ENCODE measurements around the gene KCNK13.

KCNK13 gene

DNA sequence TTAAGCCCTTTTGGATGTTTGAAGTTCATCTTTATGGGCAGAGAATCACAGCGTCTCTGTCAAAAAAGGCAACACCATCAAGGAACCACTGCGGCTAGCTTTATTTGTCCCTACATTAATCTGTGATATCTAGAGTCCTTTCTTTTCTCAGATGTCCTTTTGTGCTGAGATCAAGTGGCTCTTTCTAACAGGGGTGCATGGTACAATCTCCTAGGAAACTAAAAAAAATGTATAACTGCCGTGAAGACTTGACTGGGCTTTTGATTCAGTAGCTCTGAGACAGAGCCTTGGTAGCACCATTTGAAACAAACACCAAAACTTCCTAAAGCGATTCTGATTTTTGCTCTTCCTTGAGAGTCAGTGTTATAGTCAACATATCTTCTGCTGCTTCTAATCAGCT lies 33.3 kb downstream of the KCNK13 start:
- 80 to 87% methylated on average over 2 to 4 of the region's 4 CpGs for WGBS, 2 experiments (ENCODE audit: insufficient coverage in 2 of 2)
- H3K4me1 ChIP-seq (ENCODE audit: control insufficient read depth, insufficient read depth, low read length, poor library complexity, severe bottlenecking): no peaks in the 10 kb centered on the region
- H3K9me3 ChIP-seq (ENCODE audit: control insufficient read depth, low read length): no peaks in the 10 kb centered on the region
- H3K27ac ChIP-seq (ENCODE audit: low read depth, low read length, severe bottlenecking): no peak overlapping the region
- H3K36me3 ChIP-seq (ENCODE audit: control insufficient read depth, insufficient read depth, low read length): no peaks in the 10 kb centered on the region
- H3K4me3 ChIP-seq (ENCODE audit: extremely low read depth, insufficient read depth, low read length, poor library complexity, severe bottlenecking): no peak overlapping the region

DNA sequence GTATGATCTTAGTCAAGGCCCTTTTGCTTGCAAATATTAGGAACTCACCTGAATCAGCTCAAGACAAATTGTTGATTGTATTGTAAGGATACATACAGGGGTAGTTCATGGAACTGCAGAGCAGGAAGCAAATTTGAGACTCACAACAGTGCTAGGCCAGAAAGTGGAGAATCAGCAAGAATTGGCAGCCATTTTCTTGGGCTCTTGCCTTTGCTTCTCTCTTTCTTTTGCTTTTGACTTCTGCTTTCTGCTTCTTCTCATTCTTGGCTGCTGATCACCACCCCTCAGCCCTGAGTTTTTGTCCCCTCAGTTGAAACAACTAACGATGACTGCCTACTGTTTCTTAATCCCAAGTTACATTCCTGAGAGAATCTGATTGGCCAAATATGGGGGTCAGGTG lies 34.8 kb downstream of the KCNK13 start:
- H3K36me3 ChIP-seq (ENCODE audit: control insufficient read depth, insufficient read depth, low read length): no peaks in the 10 kb centered on the region
- no CpG with 5 or more reads among the region's 1 CpG for WGBS, 2 experiments (ENCODE audit: insufficient coverage in 2 of 2)
- H3K27ac ChIP-seq (ENCODE audit: low read depth, low read length, severe bottlenecking): no peak overlapping the region
- no peaks in the 10 kb centered on the region for H3K4me1 ChIP-seq (ENCODE audit: control insufficient read depth, insufficient read depth, low read length, poor library complexity, severe bottlenecking)
- no peaks in the 10 kb centered on the region for H3K9me3 ChIP-seq (ENCODE audit: control insufficient read depth, low read length)
- no peak overlapping the region for H3K4me3 ChIP-seq (ENCODE audit: extremely low read depth, insufficient read depth, low read length, poor library complexity, severe bottlenecking)

DNA sequence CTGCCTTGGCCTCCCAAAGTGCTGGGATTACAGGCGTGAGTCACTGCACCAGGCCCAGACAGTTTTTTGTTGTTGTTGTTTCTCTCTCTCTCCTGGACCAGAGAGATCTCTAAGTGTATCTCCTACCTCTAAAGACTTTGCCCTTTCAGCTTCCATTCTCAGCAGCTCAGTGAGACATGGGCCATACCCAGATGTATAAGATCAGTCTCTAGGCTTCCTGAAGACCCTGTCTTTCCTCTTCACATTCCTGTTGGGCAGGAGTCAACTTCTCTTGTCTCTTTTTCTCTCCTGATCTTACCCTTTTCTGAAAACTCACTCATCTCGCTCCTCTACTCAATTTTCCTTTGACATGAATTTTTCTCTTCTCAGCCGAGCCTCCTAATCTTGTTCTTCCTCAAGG lies 42.0 kb downstream of the KCNK13 start:
- Histone ChIP-seq H3K4me3 (ENCODE audit: extremely low read depth, insufficient read depth, low read length, poor library complexity, severe bottlenecking) (no peak overlapping the region), H3K4me1 (ENCODE audit: control insufficient read depth, insufficient read depth, low read length, poor library complexity, severe bottlenecking) (peaks cover 3% of the 10 kb centered on the region), H3K36me3 (ENCODE audit: control insufficient read depth, insufficient read depth, low read length) (no peaks in the 10 kb centered on the region), H3K9me3 (ENCODE audit: control insufficient read depth, low read length) (no peaks in the 10 kb centered on the region), H3K27ac (ENCODE audit: low read depth, low read length, severe bottlenecking) (no peak overlapping the region)
- WGBS, 2 experiments (ENCODE audit: insufficient coverage in 2 of 2): 84 to 88% methylated on average over 2 to 3 of the region's 3 CpGs

DNA sequence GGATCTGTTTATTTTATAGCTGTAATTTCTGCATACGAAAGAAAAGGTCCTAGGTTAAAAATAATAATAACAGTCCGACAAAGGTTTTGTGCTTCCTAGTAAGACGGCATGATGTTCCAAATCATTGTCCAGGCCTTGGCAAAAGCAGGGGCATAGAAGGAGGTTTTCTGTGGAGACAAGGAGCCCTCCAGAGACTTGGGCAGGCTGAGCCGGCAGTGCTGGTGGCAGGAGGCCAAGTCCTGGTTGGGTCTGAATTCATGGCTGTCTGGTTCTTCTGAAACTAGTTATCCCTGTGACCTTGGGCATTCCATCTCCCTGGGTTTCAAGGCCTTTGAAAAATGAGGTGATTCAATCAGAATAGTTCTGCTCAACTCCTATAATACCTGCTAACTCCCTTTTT lies 44.0 kb downstream of the KCNK13 start:
- WGBS, 2 experiments (ENCODE audit: insufficient coverage in 2 of 2): 85 to 98% methylated on average over 3 of the region's 4 CpGs
- Histone ChIP-seq H3K27ac (ENCODE audit: low read depth, low read length, severe bottlenecking) (no peak overlapping the region), H3K4me3 (ENCODE audit: extremely low read depth, insufficient read depth, low read length, poor library complexity, severe bottlenecking) (no peak overlapping the region)

DNA sequence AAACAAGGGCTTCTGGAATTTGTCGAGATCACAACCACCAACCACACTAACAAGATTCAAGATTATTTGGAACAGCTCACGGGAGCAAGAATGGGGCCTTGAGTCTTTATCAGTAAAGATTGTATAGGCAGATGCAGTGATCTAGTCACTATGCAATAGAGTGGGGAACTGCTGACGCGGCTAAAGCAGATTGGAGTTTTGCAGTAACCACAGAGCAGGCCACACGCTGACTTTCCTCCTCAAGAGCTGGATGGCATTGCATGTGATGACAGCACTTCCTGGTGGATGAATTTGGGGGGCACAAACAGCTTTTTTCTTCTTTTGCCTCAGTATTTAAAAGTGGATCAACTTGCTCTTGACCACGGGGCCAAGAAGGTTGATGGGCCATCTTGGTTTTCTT lies 46.0 kb downstream of the KCNK13 start:
- WGBS, 2 experiments (ENCODE audit: insufficient coverage in 2 of 2): 89 to 100% methylated on average over 3 of the region's 6 CpGs
- Histone ChIP-seq H3K9me3 (ENCODE audit: control insufficient read depth, low read length) (no peaks in the 10 kb centered on the region), H3K4me3 (ENCODE audit: extremely low read depth, insufficient read depth, low read length, poor library complexity, severe bottlenecking) (no peak overlapping the region), H3K36me3 (ENCODE audit: control insufficient read depth, insufficient read depth, low read length) (no peaks in the 10 kb centered on the region), H3K27ac (ENCODE audit: low read depth, low read length, severe bottlenecking) (no peak overlapping the region), H3K4me1 (ENCODE audit: control insufficient read depth, insufficient read depth, low read length, poor library complexity, severe bottlenecking) (peaks cover 10% of the 10 kb centered on the region)

More for the DNA sequence above, 44.0 kb downstream of the KCNK13 start:
- H3K4me1 ChIP-seq (ENCODE audit: control insufficient read depth, insufficient read depth, low read length, poor library complexity, severe bottlenecking): peaks cover 3% of the 10 kb centered on the region
- no peaks in the 10 kb centered on the region for H3K36me3 ChIP-seq (ENCODE audit: control insufficient read depth, insufficient read depth, low read length)
- H3K9me3 ChIP-seq (ENCODE audit: control insufficient read depth, low read length): no peaks in the 10 kb centered on the region

DNA sequence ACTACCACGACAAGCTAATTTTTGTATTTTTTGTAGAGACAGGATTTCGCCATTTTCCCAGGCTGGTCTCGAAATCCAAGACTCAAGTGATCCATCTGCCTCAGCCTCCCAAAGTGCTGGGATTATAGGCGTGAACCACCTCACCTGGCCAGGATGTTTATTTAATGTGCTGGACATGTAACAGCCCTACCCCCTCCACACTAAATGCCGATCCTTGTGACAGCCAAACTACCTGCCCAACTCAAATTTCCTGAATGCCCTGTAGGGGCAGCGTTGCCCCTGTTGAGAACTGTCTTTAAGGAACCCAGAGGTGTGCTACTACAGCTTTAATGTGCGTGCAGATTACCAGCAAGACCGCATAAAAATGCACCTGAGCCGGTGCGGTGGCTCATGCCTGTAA lies 48.1 kb downstream of the KCNK13 start:
- no peak overlapping the region for H3K27ac ChIP-seq (ENCODE audit: low read depth, low read length, severe bottlenecking)
- no peak overlapping the region for H3K4me3 ChIP-seq (ENCODE audit: extremely low read depth, insufficient read depth, low read length, poor library complexity, severe bottlenecking)
- no peaks in the 10 kb centered on the region for H3K9me3 ChIP-seq (ENCODE audit: control insufficient read depth, low read length)
- WGBS, 2 experiments (ENCODE audit: insufficient coverage in 2 of 2): 73 to 81% methylated on average over 8 to 10 of the region's 10 CpGs
- peaks cover 7% of the 10 kb centered on the region for H3K4me1 ChIP-seq (ENCODE audit: control insufficient read depth, insufficient read depth, low read length, poor library complexity, severe bottlenecking)
- H3K36me3 ChIP-seq (ENCODE audit: control insufficient read depth, insufficient read depth, low read length): no peaks in the 10 kb centered on the region

DNA sequence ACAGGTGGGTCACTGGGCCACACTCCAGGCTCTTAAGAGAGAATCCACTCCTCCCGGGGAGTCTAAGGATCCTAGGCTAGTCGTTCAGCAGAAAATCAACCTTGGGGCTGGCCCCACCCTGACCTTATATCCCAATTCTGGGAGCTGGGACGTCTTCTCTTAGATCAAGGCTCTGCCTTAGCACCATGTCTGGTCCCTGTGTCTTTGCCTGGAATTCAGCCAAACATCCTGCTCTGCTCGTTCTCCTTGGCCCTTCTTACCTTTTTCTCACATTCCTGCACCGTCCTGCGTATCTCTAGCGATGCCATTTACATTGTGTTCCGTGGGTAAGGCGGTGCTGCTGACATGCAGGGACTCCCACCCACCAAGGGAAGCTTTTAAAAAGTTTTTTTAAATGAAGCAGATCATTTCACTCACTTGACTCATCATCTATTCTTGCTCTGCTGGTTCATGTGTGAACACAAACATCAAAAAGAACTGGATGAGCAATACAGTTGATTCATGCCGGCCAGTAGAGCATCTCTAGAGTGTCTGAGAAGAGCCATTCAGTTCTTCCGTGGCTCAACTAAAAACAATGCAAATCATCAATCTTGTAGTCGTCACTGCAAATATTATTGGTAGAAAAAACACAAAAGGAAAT lies 50.2 kb downstream of the KCNK13 start:
- WGBS, 2 experiments (ENCODE audit: insufficient coverage in 2 of 2): 86 to 88% methylated on average over 8 to 9 of the region's 12 CpGs
- Histone ChIP-seq H3K4me1 (ENCODE audit: control insufficient read depth, insufficient read depth, low read length, poor library complexity, severe bottlenecking) (peaks cover 7% of the 10 kb centered on the region), H3K4me3 (ENCODE audit: extremely low read depth, insufficient read depth, low read length, poor library complexity, severe bottlenecking) (no peak overlapping the region), H3K27ac (ENCODE audit: low read depth, low read length, severe bottlenecking) (no peak overlapping the region), H3K36me3 (ENCODE audit: control insufficient read depth, insufficient read depth, low read length) (no peaks in the 10 kb centered on the region), H3K9me3 (ENCODE audit: control insufficient read depth, low read length) (no peaks in the 10 kb centered on the region)

DNA sequence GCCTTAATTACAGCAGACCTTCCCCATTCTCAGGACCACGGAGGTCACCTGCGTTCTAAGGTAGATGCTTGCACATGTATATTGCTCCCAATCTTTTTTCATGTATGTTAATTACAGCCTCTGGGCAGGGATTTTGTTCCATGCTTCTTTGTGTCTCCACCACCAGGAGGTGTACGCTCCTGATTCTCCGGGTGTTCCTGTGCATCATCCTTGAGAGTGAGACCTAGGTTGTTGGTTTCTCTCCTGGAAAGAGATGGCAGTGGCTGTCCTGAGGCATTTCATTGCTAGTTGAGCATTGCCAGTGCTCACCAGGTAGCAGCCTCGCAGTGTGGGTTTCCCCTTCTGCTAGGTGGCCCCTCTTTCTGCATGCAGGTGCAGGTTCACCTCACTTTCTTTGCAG lies 52.8 kb downstream of the KCNK13 start:
- no peak overlapping the region for H3K27ac ChIP-seq (ENCODE audit: low read depth, low read length, severe bottlenecking)
- WGBS, 2 experiments (ENCODE audit: insufficient coverage in 2 of 2): 85 to 87% methylated on average over 4 to 5 of the region's 5 CpGs
- H3K4me3 ChIP-seq (ENCODE audit: extremely low read depth, insufficient read depth, low read length, poor library complexity, severe bottlenecking): no peak overlapping the region
- peaks cover 7% of the 10 kb centered on the region for H3K4me1 ChIP-seq (ENCODE audit: control insufficient read depth, insufficient read depth, low read length, poor library complexity, severe bottlenecking)
- H3K36me3 ChIP-seq (ENCODE audit: control insufficient read depth, insufficient read depth, low read length): no peaks in the 10 kb centered on the region
- H3K9me3 ChIP-seq (ENCODE audit: control insufficient read depth, low read length): no peaks in the 10 kb centered on the region

DNA sequence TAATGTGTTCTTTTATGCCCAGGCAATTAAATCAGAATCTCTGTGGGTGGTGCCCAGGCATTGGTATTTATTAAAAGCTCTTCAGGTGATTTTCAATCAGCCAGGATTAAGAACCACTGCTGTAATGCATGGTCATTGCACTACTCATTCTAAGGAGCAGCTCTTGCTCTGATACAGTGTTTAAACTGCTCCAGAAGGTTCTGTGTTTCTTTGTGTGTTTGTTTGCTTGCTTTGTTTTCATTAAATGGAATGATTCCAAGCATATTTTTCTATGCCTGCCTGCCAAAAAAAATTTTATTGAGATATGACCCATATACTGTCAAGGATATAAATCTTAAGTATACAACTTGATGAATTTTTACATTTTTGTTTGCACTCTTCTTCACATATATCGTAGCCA lies 54.0 kb downstream of the KCNK13 start:
- peaks cover 7% of the 10 kb centered on the region for H3K4me1 ChIP-seq (ENCODE audit: control insufficient read depth, insufficient read depth, low read length, poor library complexity, severe bottlenecking)
- 40 to 43% methylated on average over 1 of the region's 1 CpG for WGBS, 2 experiments (ENCODE audit: insufficient coverage in 2 of 2)
- no peak overlapping the region for H3K27ac ChIP-seq (ENCODE audit: low read depth, low read length, severe bottlenecking)
- H3K36me3 ChIP-seq (ENCODE audit: control insufficient read depth, insufficient read depth, low read length): no peaks in the 10 kb centered on the region
- H3K4me3 ChIP-seq (ENCODE audit: extremely low read depth, insufficient read depth, low read length, poor library complexity, severe bottlenecking): no peak overlapping the region
- H3K9me3 ChIP-seq (ENCODE audit: control insufficient read depth, low read length): no peaks in the 10 kb centered on the region

DNA sequence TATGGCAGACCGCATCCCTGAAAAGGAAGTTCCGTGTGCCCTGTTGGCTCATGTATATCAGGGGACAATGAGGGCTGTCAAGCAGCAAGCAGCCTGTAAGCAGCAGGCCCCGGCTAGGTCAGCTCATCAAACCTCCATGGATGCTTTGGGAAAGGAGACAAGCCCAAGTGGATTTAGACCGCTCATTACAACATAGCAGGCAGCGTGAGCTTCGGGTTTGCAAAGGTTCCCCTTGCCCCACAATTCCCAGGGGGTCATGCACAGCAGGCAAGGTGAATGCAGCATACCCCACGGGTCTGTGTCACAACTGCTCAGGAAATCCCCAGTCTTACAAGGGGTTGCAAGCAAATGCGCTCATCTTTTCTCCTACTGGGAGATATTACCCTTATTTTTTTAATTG lies 54.6 kb downstream of the KCNK13 start:
- Histone ChIP-seq H3K36me3 (ENCODE audit: control insufficient read depth, insufficient read depth, low read length) (no peaks in the 10 kb centered on the region), H3K4me1 (ENCODE audit: control insufficient read depth, insufficient read depth, low read length, poor library complexity, severe bottlenecking) (peaks cover 7% of the 10 kb centered on the region), H3K27ac (ENCODE audit: low read depth, low read length, severe bottlenecking) (no peak overlapping the region), H3K9me3 (ENCODE audit: control insufficient read depth, low read length) (no peaks in the 10 kb centered on the region), H3K4me3 (ENCODE audit: extremely low read depth, insufficient read depth, low read length, poor library complexity, severe bottlenecking) (no peak overlapping the region)
- 82 to 89% methylated on average over 6 to 7 of the region's 8 CpGs for WGBS, 2 experiments (ENCODE audit: insufficient coverage in 2 of 2)

DNA sequence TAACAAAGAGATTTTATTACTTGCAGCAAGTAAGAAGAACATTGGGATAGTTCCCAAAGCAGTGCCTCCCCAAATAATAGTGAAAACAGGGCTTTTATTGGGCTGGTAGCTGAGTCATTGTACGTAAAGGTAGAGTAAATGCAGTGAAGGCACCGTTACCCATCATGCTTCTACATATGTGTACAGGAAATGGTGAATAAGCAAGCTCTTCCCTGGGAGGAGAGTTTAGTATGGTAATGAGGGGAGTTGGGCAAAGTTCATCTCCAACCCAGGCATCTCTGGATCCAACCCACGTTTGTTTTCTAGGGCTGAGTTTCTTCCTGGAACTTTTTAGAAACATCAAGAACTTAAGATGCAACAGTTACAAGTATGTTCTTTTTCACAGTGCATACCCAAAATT lies 56.2 kb downstream of the KCNK13 start:
- H3K4me3 ChIP-seq (ENCODE audit: extremely low read depth, insufficient read depth, low read length, poor library complexity, severe bottlenecking): no peak overlapping the region
- H3K27ac ChIP-seq (ENCODE audit: low read depth, low read length, severe bottlenecking): no peak overlapping the region
- 80 to 83% methylated on average over 2 of the region's 3 CpGs for WGBS, 2 experiments (ENCODE audit: insufficient coverage in 2 of 2)
- H3K36me3 ChIP-seq (ENCODE audit: control insufficient read depth, insufficient read depth, low read length): no peaks in the 10 kb centered on the region
- no peaks in the 10 kb centered on the region for H3K9me3 ChIP-seq (ENCODE audit: control insufficient read depth, low read length)
- H3K4me1 ChIP-seq (ENCODE audit: control insufficient read depth, insufficient read depth, low read length, poor library complexity, severe bottlenecking): no peaks in the 10 kb centered on the region

Measured in mesodermal cell (in vitro differentiated cells).